Right atrium auricular region (tissue), 2 donors: ENCODE measurements around the gene HYKK. TPM values are rescaled to one million over a fixed set of nuclear protein-coding genes. Genes with fewer than 3 reads are reported as not detected.

Experiments
- DNase-seq: peaks from one replicate; pipeline ENCODE4 v3.0.0-alpha.2; 2019; ENCODE audit warnings: low spot score
- H3K27ac ChIP-seq, 2 donors: fragments of 200-600 bp; sonication (generic); 1 replicate in 1 of 2; 2 replicates in 1 of 2; pipeline ENCODE4 v1.5.1; 2016 to 2019
- H3K27me3 ChIP-seq, 2 donors: fragments of 200-600 bp; sonication (generic); one replicate each; pipeline versions ENCODE4 v1.5.1 to v1.6.0; 2017 to 2019
- H3K36me3 ChIP-seq: fragments of 200-600 bp; sonication (generic); one replicate; pipeline ENCODE4 v1.5.1; 2016
- H3K4me1 ChIP-seq, 2 donors: fragments of 200-600 bp; sonication (generic); one replicate each; pipeline versions ENCODE4 v1.5.1 to v1.6.0; 2017 to 2019
- H3K4me3 ChIP-seq, 2 donors: fragments of 200-600 bp; sonication (generic); 1 replicate in 1 of 2; 2 replicates in 1 of 2; pipeline ENCODE4 v1.5.1; 2017 to 2019; ENCODE audit warnings: mild to moderate bottlenecking in 1 of 2, moderate library complexity in 1 of 2
- H3K9me3 ChIP-seq, 2 donors: fragments of 200-600 bp; sonication (generic); one replicate each; pipeline ENCODE4 v1.5.1; 2019
- CTCF ChIP-seq, 2 donors: fragments of 200-600 bp; sonication (generic); IDR thresholded peaks; one replicate each; pipeline ENCODE4 v1.5.1; 2019; ENCODE audit warnings: antibody characterized with exemption in 2 of 2
- total RNA-seq, 2 donors: library from RNA; depleted of rRNA; stranded (reverse); fragments of >200 nt; gene quantifications; one replicate each; pipeline ENCODE4 v1.1.0, GENCODE V29; 2016

The HYKK gene
- total RNA-seq, 2 donors from 2014 or later, result 6.1 to 12.5 TPM

DNA sequence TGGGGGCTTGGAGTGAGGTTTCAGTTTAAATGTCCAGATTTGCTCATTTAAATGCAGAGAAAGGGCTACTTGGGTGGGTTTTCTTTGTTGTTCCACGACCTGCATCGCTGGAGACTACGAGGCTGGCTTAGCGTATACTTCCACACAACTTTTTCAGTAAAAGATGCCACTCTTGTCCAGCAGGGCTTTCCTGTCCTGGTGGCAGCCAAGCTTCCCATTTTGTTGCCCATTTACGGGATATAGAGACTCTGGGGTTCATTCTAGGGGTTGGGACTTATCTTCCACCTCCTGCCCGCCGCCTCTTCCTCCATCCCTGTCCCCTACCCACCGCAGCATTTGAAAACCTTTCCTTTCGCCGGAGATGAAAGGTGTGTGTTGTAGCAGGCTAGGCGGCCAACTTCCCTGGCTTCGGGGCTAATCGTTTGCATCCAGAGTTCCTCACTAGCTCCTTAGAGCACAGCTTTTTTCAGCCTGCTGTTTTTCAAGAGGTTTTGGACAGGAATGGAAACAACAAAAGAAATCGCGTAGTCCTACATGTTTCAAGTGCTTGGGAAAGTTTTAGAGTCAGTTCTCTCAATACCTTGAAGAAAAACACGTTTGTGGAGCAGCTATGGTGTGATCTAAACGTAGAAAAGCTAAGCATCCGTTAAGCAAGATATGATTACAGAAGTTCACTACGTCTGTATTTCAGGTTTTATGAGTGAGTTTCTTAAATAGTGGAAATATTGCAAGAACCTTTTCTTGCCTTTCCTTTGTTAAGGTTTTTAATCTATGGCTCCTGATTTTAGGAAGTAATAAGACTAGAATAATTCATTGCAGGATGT, 58.8 kb downstream of the HYKK start:
- Histone ChIP-seq H3K9me3 (no peaks in the 10 kb centered on the region), H3K4me1 (peaks cover 0 to 17% of the 10 kb centered on the region in 2 donors), H3K4me3 (peak overlapping the region; percentile 43 to 62), H3K27ac (no peak overlapping the region), H3K27me3 (no peaks in the 10 kb centered on the region), H3K36me3 (no peaks in the 10 kb centered on the region)
- TF ChIP-seq CTCF (IDR thresholded peaks at IDR 0.05), result no peak
- no peak for DNase-seq

DNA sequence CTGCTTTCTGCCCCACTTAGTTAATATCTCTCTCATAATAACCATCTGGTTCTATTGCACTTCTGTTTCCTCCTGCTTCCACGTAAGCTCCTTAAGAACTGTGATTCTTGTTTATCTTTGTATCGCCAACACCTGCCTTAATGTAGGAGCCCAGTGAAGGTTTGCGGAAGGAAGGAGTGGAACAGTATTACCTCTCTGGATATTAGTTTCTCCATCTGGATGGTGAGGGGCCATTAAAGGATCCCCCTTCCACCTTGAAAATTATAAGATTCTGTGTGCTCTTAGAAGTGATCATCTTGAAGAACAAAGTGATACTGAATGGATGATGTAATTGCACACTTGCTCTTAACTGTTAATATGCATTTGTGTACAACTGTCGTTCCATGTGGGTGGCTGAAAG, 60.2 kb downstream of the HYKK start:
- Histone ChIP-seq H3K4me3 (no peak overlapping the region), H3K36me3 (no peaks in the 10 kb centered on the region), H3K4me1 (peaks cover 0 to 17% of the 10 kb centered on the region in 2 donors), H3K27ac (no peak overlapping the region), H3K27me3 (no peaks in the 10 kb centered on the region), H3K9me3 (no peaks in the 10 kb centered on the region)
- no peak for TF ChIP-seq CTCF (IDR thresholded peaks at IDR 0.05)
- no peak for DNase-seq

DNA sequence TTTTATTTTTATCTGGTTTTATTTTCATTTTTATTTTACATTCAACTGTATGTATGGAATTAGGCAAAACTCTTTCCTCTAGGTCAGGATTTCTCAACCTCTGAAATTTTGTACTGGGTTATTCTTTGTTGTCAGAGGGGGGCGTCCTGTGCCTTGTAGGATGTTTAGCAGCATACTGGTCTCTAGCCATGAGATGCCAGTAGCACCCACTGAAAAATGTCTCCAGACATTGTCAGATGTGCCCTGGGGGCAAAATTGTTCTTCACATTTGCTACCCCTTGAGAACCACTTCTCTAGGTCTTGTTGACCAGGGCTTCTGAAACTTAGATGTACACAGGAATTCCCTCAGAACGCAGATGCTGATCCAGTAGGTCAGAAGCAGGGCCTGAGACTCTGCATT, 63.3 kb downstream of the HYKK start:
- no peak for TF ChIP-seq CTCF (IDR thresholded peaks at IDR 0.05)
- DNase-seq, result no peak
- Histone ChIP-seq H3K4me1 (peaks cover 0 to 7% of the 10 kb centered on the region in 2 donors), H3K4me3 (no peak overlapping the region), H3K27ac (no peak overlapping the region), H3K36me3 (no peaks in the 10 kb centered on the region), H3K9me3 (no peaks in the 10 kb centered on the region), H3K27me3 (no peaks in the 10 kb centered on the region)

- TF ChIP-seq CTCF (IDR thresholded peaks at IDR 0.05), result no peak
Observed at GRCh38 chr15:78571382-78571781, 64.0 kb downstream of the HYKK start.

DNA sequence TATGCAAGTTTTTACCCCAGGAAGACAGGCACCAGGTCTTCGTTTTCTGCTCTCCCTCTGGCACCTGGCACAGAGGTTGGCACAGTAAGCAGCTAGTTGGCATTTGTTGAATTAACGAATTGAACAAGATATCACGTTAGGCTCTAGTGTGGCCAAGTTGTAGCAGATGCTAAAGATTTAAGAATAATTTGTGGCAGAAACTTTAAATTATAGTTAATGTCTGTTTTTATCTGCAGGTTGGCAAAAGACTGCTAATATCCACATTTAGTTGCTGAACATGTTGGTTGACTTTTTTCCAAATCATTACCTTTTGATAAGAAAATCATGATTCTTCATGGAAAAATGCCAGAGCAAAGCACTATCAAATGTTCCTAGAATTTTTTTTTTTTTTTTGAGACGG, 66.0 kb downstream of the HYKK start:
- Histone ChIP-seq H3K36me3 (no peaks in the 10 kb centered on the region), H3K4me3 (no peak overlapping the region), H3K27ac (no peak overlapping the region), H3K9me3 (no peaks in the 10 kb centered on the region), H3K4me1 (no peaks in the 10 kb centered on the region), H3K27me3 (no peaks in the 10 kb centered on the region)
- TF ChIP-seq CTCF (IDR thresholded peaks at IDR 0.05), result no peak
- no peak for DNase-seq

More at GRCh38 chr15:78571382-78571781, 64.0 kb downstream of the HYKK start:
- H3K27me3 ChIP-seq, result no peaks in the 10 kb centered on the region
- DNase-seq, result no peak
- peaks cover 0 to under 1% of the 10 kb centered on the region in 2 donors for H3K4me1 ChIP-seq
- no peak overlapping the region for H3K27ac ChIP-seq
- no peaks in the 10 kb centered on the region for H3K9me3 ChIP-seq
- no peaks in the 10 kb centered on the region for H3K36me3 ChIP-seq
- H3K4me3 ChIP-seq, result no peak overlapping the region

- Histone ChIP-seq H3K36me3 (no peaks in the 10 kb centered on the region), H3K4me3 (no peak overlapping the region), H3K4me1 (no peaks in the 10 kb centered on the region), H3K9me3 (no peaks in the 10 kb centered on the region), H3K27me3 (no peaks in the 10 kb centered on the region), H3K27ac (no peak overlapping the region)
- TF ChIP-seq CTCF (IDR thresholded peaks at IDR 0.05), result no peak
- DNase-seq, result no peak
Observed at GRCh38 chr15:78574944-78575343, 67.6 kb downstream of the HYKK start.
